IMR-90 (cell line): Measurements from ENCODE around the gene TEK. TPM values are rescaled to one million over a fixed set of nuclear protein-coding genes. Genes with fewer than 3 reads are reported as not detected.

Source experiments
- ATAC-seq: fragments of 200-7000 bp; cut with Tn5 transposase; 2 replicates; pipeline ENCODE4 v1.9.1; 2020; ENCODE audit warnings: low read depth, mild to moderate bottlenecking, moderate library complexity
- BruUV-seq: library from RNA; stranded (reverse); fragments of 400-500 nt; replicated peaks from 2 replicates; lab custom pipeline; 2021; lab: Mats Ljungman, UMichigan
- CTCF ChIA-PET: fragments of 300-600 bp; formaldehyde crosslinking; extraction: SDS; loops from one replicate; lab custom pipeline; 2021; ENCODE audit warnings: antibody characterized with exemption; lab: Yijun Ruan, JAX
- POLR2A ChIA-PET: fragments of 300-600 bp; sonication (Branson Sonifier 250); formaldehyde crosslinking; loops from one replicate; lab custom pipeline; 2022; ENCODE audit warnings: antibody characterized with exemption; ENCODE audit not compliant: unreplicated experiment; lab: Charles Lee
- DNase-seq: peaks from one replicate; pipeline ENCODE4 v3.0.0; 2013
- H2AFZ ChIP-seq: replicated peaks from 2 replicates; pipeline ENCODE3; 2013; ENCODE audit warnings: low read length, mild to moderate bottlenecking; ENCODE audit not compliant: poor library complexity
- H2AK5ac ChIP-seq: 2 replicates; pipeline ENCODE4 v1.6.1; 2013; ENCODE audit warnings: low read depth, low read length, inconsistent platforms
- H2AK9ac ChIP-seq: replicated peaks from 2 replicates; pipeline ENCODE3; 2013; ENCODE audit warnings: mild to moderate bottlenecking, low read depth, low read length, moderate library complexity; ENCODE audit not compliant: poor library complexity
- H2BK120ac ChIP-seq: 2 replicates; pipeline ENCODE4 v1.6.1; 2013; ENCODE audit warnings: low read depth, low read length, inconsistent platforms
- H2BK15ac ChIP-seq: 3 replicates; pipeline ENCODE4 v1.6.1; 2013; ENCODE audit warnings: low read depth, low read length, inconsistent platforms
- H2BK20ac ChIP-seq: 2 replicates; pipeline ENCODE4 v1.6.1; 2013; ENCODE audit warnings: low read depth, mild to moderate bottlenecking, inconsistent platforms, low read length, moderate library complexity
- H2BK5ac ChIP-seq: 2 replicates; pipeline ENCODE4 v1.6.1; 2013; ENCODE audit warnings: mild to moderate bottlenecking, low read depth, low read length, inconsistent platforms; ENCODE audit not compliant: poor library complexity, severe bottlenecking
- H3K14ac ChIP-seq: replicated peaks from 2 replicates; pipeline ENCODE4 v1.6.1; 2013; ENCODE audit warnings: low read depth, low read length, inconsistent platforms
- H3K18ac ChIP-seq: 2 replicates; pipeline ENCODE4 v1.6.1; 2013; ENCODE audit warnings: low read depth, low read length, control low read depth
- H3K23ac ChIP-seq: 2 replicates; pipeline ENCODE4 v1.6.1; 2013; ENCODE audit warnings: low read depth, low read length, inconsistent platforms
- H3K27ac ChIP-seq: 2 replicates; pipeline ENCODE4 v1.5.1; 2013; ENCODE audit warnings: mild to moderate bottlenecking, control low read depth, low read length; ENCODE audit not compliant: insufficient read depth
- H3K27me3 ChIP-seq: 2 replicates; pipeline ENCODE4 v1.6.1; 2013; ENCODE audit warnings: low read length; ENCODE audit not compliant: control insufficient read depth, insufficient read depth
- H3K36me3 ChIP-seq: 2 replicates; pipeline ENCODE4 v1.6.1; 2013; ENCODE audit warnings: low read length, mixed read lengths; ENCODE audit not compliant: control insufficient read depth, insufficient read depth
- H3K4ac ChIP-seq: 2 replicates; pipeline ENCODE4 v1.6.1; 2013; ENCODE audit warnings: low read depth, low read length, inconsistent platforms
- H3K4me1 ChIP-seq: 2 replicates; pipeline ENCODE4 v1.6.1; 2013; ENCODE audit warnings: low read length, mixed read lengths; ENCODE audit not compliant: control insufficient read depth, insufficient read depth
- H3K4me2 ChIP-seq: 2 replicates; pipeline ENCODE4 v1.6.1; 2013; ENCODE audit warnings: low read depth, mild to moderate bottlenecking, control low read depth, low read length, moderate library complexity
- H3K4me3 ChIP-seq: 2 replicates; pipeline ENCODE4 v1.5.1; 2013; ENCODE audit warnings: low read depth, mild to moderate bottlenecking, control low read depth, low read length, moderate library complexity; ENCODE audit not compliant: insufficient read depth
- H3K56ac ChIP-seq: 2 replicates; pipeline ENCODE4 v1.6.1; 2013; ENCODE audit warnings: low read length, inconsistent platforms; ENCODE audit not compliant: insufficient read depth; ENCODE audit errors: extremely low read depth
- H3K79me1 ChIP-seq, 2 experiments: 2 replicates each; pipeline ENCODE4 v1.6.1; 2013; ENCODE audit warnings: low read length in 2 of 2, inconsistent platforms in 1 of 2, low read depth in 1 of 2
- H3K9ac ChIP-seq: 2 replicates; pipeline ENCODE4 v1.6.1; 2013; ENCODE audit warnings: low read depth, low read length, control low read depth
- H3K9me1 ChIP-seq: 2 replicates; pipeline ENCODE4 v1.6.1; 2013; ENCODE audit warnings: low read length, inconsistent platforms; ENCODE audit not compliant: insufficient read depth
- H3K9me3 ChIP-seq: 2 replicates; pipeline ENCODE4 v1.6.1; 2013; ENCODE audit warnings: low read length; ENCODE audit not compliant: control insufficient read depth, insufficient read depth
- H4K20me1 ChIP-seq: 2 replicates; pipeline ENCODE4 v1.6.1; 2013; ENCODE audit warnings: low read length, inconsistent platforms; ENCODE audit not compliant: insufficient read depth
- H4K5ac ChIP-seq: 2 replicates; pipeline ENCODE4 v1.6.1; 2013; ENCODE audit warnings: mild to moderate bottlenecking, low read depth, low read length, control low read depth
- H4K8ac ChIP-seq, 2 experiments: 2 replicates each; pipeline ENCODE4 v1.6.1; 2013; ENCODE audit warnings: low read depth in 2 of 2, low read length in 2 of 2, control low read depth in 1 of 2, inconsistent platforms in 1 of 2
- H4K91ac ChIP-seq: 2 replicates; pipeline ENCODE4 v1.6.1; 2013; ENCODE audit warnings: low read depth, low read length, inconsistent platforms; ENCODE audit not compliant: insufficient read depth
- BHLHE40 ChIP-seq: fragments of 150-350 bp; IDR thresholded peaks from 2 replicates; pipeline ENCODE4 v1.6.1; 2016; ENCODE audit warnings: mild to moderate bottlenecking, low read depth, low read length
- CEBPB ChIP-seq: IDR thresholded peaks from 2 replicates; pipeline ENCODE4 v1.6.1; 2012; ENCODE audit warnings: low read depth, low read length, improper control_type of control experiment
- CHD1 ChIP-seq: IDR thresholded peaks from 2 replicates; pipeline ENCODE4 v1.6.1; 2012; ENCODE audit warnings: low read depth, low read length, improper control_type of control experiment
- FOS ChIP-seq: fragments of 150-350 bp; IDR thresholded peaks from 2 replicates; pipeline ENCODE4 v1.6.1; 2016; ENCODE audit warnings: low read depth, low read length
- MAFK ChIP-seq: IDR thresholded peaks from 2 replicates; pipeline ENCODE4 v1.6.1; 2012; ENCODE audit warnings: low read depth, low read length, improper control_type of control experiment
- MAZ ChIP-seq: IDR thresholded peaks from 2 replicates; pipeline ENCODE4 v1.6.1; 2012; ENCODE audit warnings: low read depth, mild to moderate bottlenecking, low read length, improper control_type of control experiment, moderate library complexity, borderline replicate concordance
- MXI1 ChIP-seq: IDR thresholded peaks from 2 replicates; pipeline ENCODE4 v1.6.1; 2012; ENCODE audit warnings: low read depth, mild to moderate bottlenecking, low read length, moderate library complexity, borderline replicate concordance
- NFE2L2 ChIP-seq: fragments of 150-350 bp; IDR thresholded peaks from 2 replicates; pipeline ENCODE4 v1.6.1; 2016; ENCODE audit warnings: low read depth, mild to moderate bottlenecking, low read length
- POLR2A ChIP-seq: IDR thresholded peaks from 2 replicates; pipeline ENCODE4 v1.6.1; 2012; ENCODE audit warnings: mild to moderate bottlenecking, low read depth, low read length
- RAD21 ChIP-seq: IDR thresholded peaks from 2 replicates; pipeline ENCODE4 v1.6.1; 2012; ENCODE audit warnings: low read length, improper control_type of control experiment
- RCOR1 ChIP-seq: IDR thresholded peaks from 2 replicates; pipeline ENCODE4 v1.6.1; 2012; ENCODE audit warnings: mild to moderate bottlenecking, low read length, improper control_type of control experiment; ENCODE audit not compliant: insufficient replicate concordance
- RFX5 ChIP-seq: IDR thresholded peaks from 2 replicates; pipeline ENCODE4 v1.8.0; 2012; ENCODE audit warnings: low read depth, mild to moderate bottlenecking, low read length, moderate library complexity
- SMC3 ChIP-seq: fragments of 150-350 bp; IDR thresholded peaks from 2 replicates; pipeline ENCODE4 v1.6.1; 2016; ENCODE audit warnings: low read depth, mild to moderate bottlenecking, antibody characterized with exemption, low read length, moderate library complexity
- WGBS, 2 experiments: methylation state at CpG; one replicate each; pipeline versions ENCODE4 v1.1.5 to v1.1.7; 2013; ENCODE audit warnings: missing lambda C conversion rate in 2 of 2; ENCODE audit not compliant: insufficient read length in 1 of 2; ENCODE audit errors: extremely low coverage in 2 of 2; 5-methylcytosine and 5-hydroxymethylcytosine counted together
- dilution Hi-C: fragments of 300-500 bp; cut with HindIII; formaldehyde crosslinking; loops from one replicate; pipeline ENCODE4 v1.14.3; 2018; ENCODE audit warnings: low sequenced_read_pairs; ENCODE audit not compliant: unreplicated experiment
- in situ Hi-C: fragments of 300-500 bp; cut with MboI; formaldehyde crosslinking; loops from 3 replicates; pipeline ENCODE4 v1.14.3; 2019; ENCODE audit warnings: low sequenced_read_pairs, inconsistent platforms, mixed read lengths
- intact Hi-C: fragments of 100-400 bp; cut with micrococcal nuclease; formaldehyde crosslinking; loops from 2 replicates; pipeline ENCODE4 v1.10.0; 2022
- polyA plus RNA-seq, 3 experiments: library from polyadenylated mRNA; depleted of rRNA; stranded (reverse); fragments of >200 nt; gene quantifications; 2 replicates each; pipeline ENCODE4 v1.2.3, GENCODE V29; 2012; ENCODE audit warnings: low replicate concordance in 1 of 3
- total RNA-seq: library from RNA; depleted of rRNA; stranded (reverse); fragments of >200 nt; gene quantifications from 2 replicates; pipeline ENCODE4 v1.2.3, GENCODE V29; 2012
- TF ChIP-seq, protein P1 (sequence below): fragments of 150-350 bp; IDR thresholded peaks from 2 replicates; pipeline ENCODE4 v1.6.1; 2016; ENCODE audit warnings: low read depth, mild to moderate bottlenecking, low read length, moderate library complexity, borderline replicate concordance
- TF ChIP-seq, protein P2 (sequence below): conservative IDR thresholded peaks from 2 replicates; pipeline ENCODE4 v1.5.1; 2012; ENCODE audit warnings: mild to moderate bottlenecking, low read depth, low read length, improper control_type of control experiment
- TF ChIP-seq, protein P3 (sequence below): fragments of 150-350 bp; IDR thresholded peaks from 2 replicates; pipeline ENCODE4 v1.6.1; 2017; ENCODE audit warnings: mild to moderate bottlenecking, antibody characterized with exemption, low read length, low read depth

TEK gene
- total and polyA plus RNA-seq, 2 of the 4 experiments (the other 2 are of a cell fraction) = 6.3 to 11.7 TPM

GRCh38 chr9:27227192-27227591 lies 118.2 kb downstream of the TEK start:
- Histone ChIP-seq H4K8ac (peak overlapping the region in 1 of 2 experiments; percentile 51; a peak in 2 of 4 replicates), H2BK15ac (peak overlapping the region; percentile 22; the same call in 1 of the 3 replicates), H3K4me3 (no peak overlapping the region), H3K27ac (peak overlapping the region; percentile 84; the same call in 1 of the 2 replicates), H4K5ac (peak overlapping the region; percentile 95; the same call in 1 of the 2 replicates), H3K36me3 (peaks cover 10% of the 10 kb centered on the region), H3K79me1 (no peaks in the 10 kb centered on the region), H3K23ac (0 out of 2 replicates have a peak overlapping the region, but pooled peaks have one; percentile 7), H3K4ac (peak overlapping the region; percentile 71), H3K27me3 (no peaks in the 10 kb centered on the region), H2AFZ (no peak overlapping the region), H3K4me1 (no peaks in the 10 kb centered on the region), H3K9me1 (no peaks in the 10 kb centered on the region), H3K9ac (no peak overlapping the region), H2BK20ac (peak overlapping the region; percentile 77), H2AK5ac (no peak overlapping the region), H2AK9ac (no peak overlapping the region), H3K18ac (peak overlapping the region; percentile 89; the same call in 1 of the 2 replicates), H3K14ac (peak overlapping the region; percentile 61; the same call in 1 of the 2 replicates), H2BK120ac (peak overlapping the region; percentile 67), H3K4me2 (no peak overlapping the region), H4K20me1 (no peaks in the 10 kb centered on the region), H4K91ac (peak overlapping the region; percentile 72), H3K9me3 (peaks cover 13% of the 10 kb centered on the region), H2BK5ac (peak overlapping the region; percentile 74), H3K56ac (no peak overlapping the region)
- in situ Hi-C loops (no loop called here), intact Hi-C loops (no loop called here), dilution Hi-C loops (no loop called here)
- BruUV-seq = no TSS peak
- DNase-seq (peak; percentile 90), ATAC-seq (peak; percentile 68)
- TF ChIP-seq MAZ = no peak
- TF ChIP-seq NFE2L2 = peak; percentile 59; the same call in 1 of the 2 replicates
- no peak for TF ChIP-seq MXI1
- TF ChIP-seq SMC3 = no peak
- no peak for TF ChIP-seq MAFK
- TF ChIP-seq, protein P1, sequence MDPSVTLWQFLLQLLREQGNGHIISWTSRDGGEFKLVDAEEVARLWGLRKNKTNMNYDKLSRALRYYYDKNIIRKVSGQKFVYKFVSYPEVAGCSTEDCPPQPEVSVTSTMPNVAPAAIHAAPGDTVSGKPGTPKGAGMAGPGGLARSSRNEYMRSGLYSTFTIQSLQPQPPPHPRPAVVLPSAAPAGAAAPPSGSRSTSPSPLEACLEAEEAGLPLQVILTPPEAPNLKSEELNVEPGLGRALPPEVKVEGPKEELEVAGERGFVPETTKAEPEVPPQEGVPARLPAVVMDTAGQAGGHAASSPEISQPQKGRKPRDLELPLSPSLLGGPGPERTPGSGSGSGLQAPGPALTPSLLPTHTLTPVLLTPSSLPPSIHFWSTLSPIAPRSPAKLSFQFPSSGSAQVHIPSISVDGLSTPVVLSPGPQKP = no peak
- TF ChIP-seq POLR2A = no peak
- TF ChIP-seq RAD21 = no peak
- peak; percentile 97 for TF ChIP-seq CEBPB
- peak; percentile 74 for TF ChIP-seq BHLHE40
- no peak for TF ChIP-seq RFX5
- peak; percentile 41 for TF ChIP-seq RCOR1
- TF ChIP-seq, protein P2, sequence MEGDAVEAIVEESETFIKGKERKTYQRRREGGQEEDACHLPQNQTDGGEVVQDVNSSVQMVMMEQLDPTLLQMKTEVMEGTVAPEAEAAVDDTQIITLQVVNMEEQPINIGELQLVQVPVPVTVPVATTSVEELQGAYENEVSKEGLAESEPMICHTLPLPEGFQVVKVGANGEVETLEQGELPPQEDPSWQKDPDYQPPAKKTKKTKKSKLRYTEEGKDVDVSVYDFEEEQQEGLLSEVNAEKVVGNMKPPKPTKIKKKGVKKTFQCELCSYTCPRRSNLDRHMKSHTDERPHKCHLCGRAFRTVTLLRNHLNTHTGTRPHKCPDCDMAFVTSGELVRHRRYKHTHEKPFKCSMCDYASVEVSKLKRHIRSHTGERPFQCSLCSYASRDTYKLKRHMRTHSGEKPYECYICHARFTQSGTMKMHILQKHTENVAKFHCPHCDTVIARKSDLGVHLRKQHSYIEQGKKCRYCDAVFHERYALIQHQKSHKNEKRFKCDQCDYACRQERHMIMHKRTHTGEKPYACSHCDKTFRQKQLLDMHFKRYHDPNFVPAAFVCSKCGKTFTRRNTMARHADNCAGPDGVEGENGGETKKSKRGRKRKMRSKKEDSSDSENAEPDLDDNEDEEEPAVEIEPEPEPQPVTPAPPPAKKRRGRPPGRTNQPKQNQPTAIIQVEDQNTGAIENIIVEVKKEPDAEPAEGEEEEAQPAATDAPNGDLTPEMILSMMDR = no peak
- peak; percentile 85 for TF ChIP-seq FOS
- TF ChIP-seq, protein P3, sequence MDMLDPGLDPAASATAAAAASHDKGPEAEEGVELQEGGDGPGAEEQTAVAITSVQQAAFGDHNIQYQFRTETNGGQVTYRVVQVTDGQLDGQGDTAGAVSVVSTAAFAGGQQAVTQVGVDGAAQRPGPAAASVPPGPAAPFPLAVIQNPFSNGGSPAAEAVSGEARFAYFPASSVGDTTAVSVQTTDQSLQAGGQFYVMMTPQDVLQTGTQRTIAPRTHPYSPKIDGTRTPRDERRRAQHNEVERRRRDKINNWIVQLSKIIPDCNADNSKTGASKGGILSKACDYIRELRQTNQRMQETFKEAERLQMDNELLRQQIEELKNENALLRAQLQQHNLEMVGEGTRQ = no peak
- TF ChIP-seq CHD1 = no peak
- ChIA-PET POLR2A (interaction anchor here (0.5 kb wide), 1 partner anchor 92 kb away, joined by 4 read pairs; no protein-coding TSS in a partner anchor), CTCF (no interaction called here)
- WGBS, 2 experiments = 20% methylated on average over 1 of the region's 4 CpGs; no CpG with 5 or more reads in 1 of the 2 experiments
